RWPE1 (cell line): ENCODE measurements around the gene LPIN3.

Source experiments
- CTCF ChIA-PET: fragments of 350-600 bp; sonication (Branson Sonifier 250); formaldehyde crosslinking; extraction: SDS; loops from one replicate; lab custom pipeline; 2021; lab: Yijun Ruan, JAX
- POLR2A ChIA-PET: fragments of 400-600 bp; formaldehyde crosslinking; extraction: SDS; loops from one replicate; lab custom pipeline; 2020; ENCODE audit warnings: antibody characterized with exemption; ENCODE audit not compliant: low non-redundant PET; lab: Yijun Ruan, JAX
- DNase-seq: peaks from one replicate; pipeline ENCODE4 v3.0.0; 2012; ENCODE audit warnings: low spot score
- H3K27ac ChIP-seq: fragments of 450-650 bp; 2 replicates; pipeline ENCODE4 v1.5.1; 2017
- CTCF ChIP-seq: fragments of 450-650 bp; conservative IDR thresholded peaks from 2 replicates; pipeline ENCODE4 v1.5.1; 2017; ENCODE audit warnings: low read depth, mild to moderate bottlenecking

The LPIN3 gene

GRCh38 chr20:41342474-41343464 is 2.1 kb downstream of the LPIN3 start:
- ChIA-PET POLR2A (interaction anchor here (0.6 kb wide), 1 partner anchor 305 kb away, joined by 3 read pairs; no protein-coding TSS in a partner anchor), CTCF (interaction anchor here (0.7 to 1.5 kb wide), 3 partner anchors 13 to 170 kb away, joined by 3 to 6 read pairs (median 4); no protein-coding TSS in a partner anchor)
- H3K27ac ChIP-seq = peak overlapping the region; percentile 83
- TF ChIP-seq CTCF = no peak
- no peak for DNase-seq

- no peak for DNase-seq
- POLR2A ChIA-PET = interaction anchor here (0.8 kb wide), 1 partner anchor 54 kb away, joined by 5 read pairs; no protein-coding TSS in a partner anchor
- CTCF ChIA-PET = interaction anchor here (0.6 to 1.8 kb wide), 3 partner anchors 67 to 354 kb away, joined by 4 to 10 read pairs (median 6); no protein-coding TSS in a partner anchor
- no peak for TF ChIP-seq CTCF
- H3K27ac ChIP-seq = peak overlapping the region; percentile 24
Observed at GRCh38 chr20:41344477-41344876, 3.9 kb downstream of the LPIN3 start.

- TF ChIP-seq CTCF = no peak
- CTCF ChIA-PET = interaction anchor here (0.5 to 1.8 kb wide), 2 partner anchors 66 to 72 kb away, joined by 3 to 10 read pairs; no protein-coding TSS in a partner anchor
- peak overlapping the region; percentile 24 for H3K27ac ChIP-seq
- DNase-seq = no peak
- POLR2A ChIA-PET = interaction anchor here (0.8 kb wide), 1 partner anchor 53 kb away, joined by 5 read pairs; no protein-coding TSS in a partner anchor
Observed at GRCh38 chr20:41344938-41345728, 4.5 kb downstream of the LPIN3 start.

GRCh38 chr20:41345729-41346067 is 5.1 kb downstream of the LPIN3 start:
- POLR2A ChIA-PET = no interaction called here
- TF ChIP-seq CTCF = no peak
- no peak for DNase-seq
- CTCF ChIA-PET = interaction anchor here (0.5 to 0.6 kb wide), 2 partner anchors 72 to 735 kb away, joined by 3 to 4 read pairs; no protein-coding TSS in a partner anchor
- no peak overlapping the region for H3K27ac ChIP-seq

- ChIA-PET CTCF (interaction anchor here (1.0 kb wide), 1 partner anchor 11 kb away, joined by 4 read pairs; no protein-coding TSS in a partner anchor), POLR2A (interaction anchor here (0.5 to 0.6 kb wide), 2 partner anchors 29 to 136 kb away, joined by 3 read pairs; no protein-coding TSS in a partner anchor)
- no peak for TF ChIP-seq CTCF
- peak overlapping the region; percentile 15; the same call in 1 of the 2 replicates for H3K27ac ChIP-seq
- DNase-seq = no peak
Observed at GRCh38 chr20:41347523-41348429, 7.2 kb downstream of the LPIN3 start.
